ENCODE measurements around the gene GLRX5.

The GLRX5 gene

GRCh38 chr14:95499354-95499750 is 35.5 kb upstream of the GLRX5 start:
- peaks cover 79% of the 10 kb centered on the region for H3K4me1 ChIP-seq (ENCODE audit: low read length)
- no peak overlapping the region for H3K4me2 ChIP-seq (ENCODE audit: low read depth, low read length)

GRCh38 chr14:95500201-95500681 is 34.6 kb upstream of the GLRX5 start:
- H3K27ac ChIP-seq (ENCODE audit: low read length) = no peak overlapping the region
- H3K4me2 ChIP-seq (ENCODE audit: low read depth, low read length) = no peak overlapping the region
- TF ChIP-seq EZH2 (optimal IDR thresholded peaks at IDR 0.05; ENCODE audit: low read depth, low read length) (no peak), EZH2phosphoT487 (IDR thresholded peaks at IDR 0.05; ENCODE audit: low read length) (no peak), CTCF (IDR thresholded peaks at IDR 0.05; ENCODE audit: low read length) (no peak)
- no peak overlapping the region for H3K4me3 ChIP-seq (ENCODE audit: low read length)
- H3F3A ChIP-seq (ENCODE audit: insufficient read depth, low read length) = peaks cover 22% of the 10 kb centered on the region
- peaks cover 87% of the 10 kb centered on the region for H3K79me2 ChIP-seq (ENCODE audit: low read length)
- no peaks in the 10 kb centered on the region for H3K36me3 ChIP-seq (replicated peaks; ENCODE audit: insufficient read depth, low read length)
- H3K9me3 ChIP-seq (replicated peaks; ENCODE audit: insufficient read depth, low read length) = no peaks in the 10 kb centered on the region
- no peak overlapping the region for H3K9ac ChIP-seq (ENCODE audit: low read length)
- no peak for DNase-seq
- H4K20me1 ChIP-seq (ENCODE audit: insufficient read depth, low read length) = no peaks in the 10 kb centered on the region
- H3K4me1 ChIP-seq (ENCODE audit: low read length) = peaks cover 86% of the 10 kb centered on the region
- no peaks in the 10 kb centered on the region for H3K9me2 ChIP-seq (replicated peaks; ENCODE audit: insufficient read depth, low read length)
- H3K27me3 ChIP-seq (replicated peaks; ENCODE audit: insufficient read depth, low read length) = no peaks in the 10 kb centered on the region
- no peak overlapping the region for H2AFZ ChIP-seq (ENCODE audit: low read length)

More at GRCh38 chr14:95499354-95499750, 35.5 kb upstream of the GLRX5 start:
- no peak for DNase-seq
- H3K4me3 ChIP-seq (ENCODE audit: low read length) = no peak overlapping the region
- no peaks in the 10 kb centered on the region for H4K20me1 ChIP-seq (ENCODE audit: insufficient read depth, low read length)
- H2AFZ ChIP-seq (ENCODE audit: low read length) = no peak overlapping the region
- TF ChIP-seq CTCF (IDR thresholded peaks at IDR 0.05; ENCODE audit: low read length) (no peak), EZH2 (optimal IDR thresholded peaks at IDR 0.05; ENCODE audit: low read depth, low read length) (no peak), EZH2phosphoT487 (IDR thresholded peaks at IDR 0.05; ENCODE audit: low read length) (no peak)
- H3K79me2 ChIP-seq (ENCODE audit: low read length) = peaks cover 86% of the 10 kb centered on the region
- peaks cover 13% of the 10 kb centered on the region for H3F3A ChIP-seq (ENCODE audit: insufficient read depth, low read length)
- no peaks in the 10 kb centered on the region for H3K36me3 ChIP-seq (replicated peaks; ENCODE audit: insufficient read depth, low read length)
- H3K9me2 ChIP-seq (replicated peaks; ENCODE audit: insufficient read depth, low read length) = no peaks in the 10 kb centered on the region
- no peak overlapping the region for H3K9ac ChIP-seq (ENCODE audit: low read length)
- no peaks in the 10 kb centered on the region for H3K9me3 ChIP-seq (replicated peaks; ENCODE audit: insufficient read depth, low read length)
- no peak overlapping the region; the same call in 1 of the 2 replicates for H3K27ac ChIP-seq (ENCODE audit: low read length)
- no peaks in the 10 kb centered on the region for H3K27me3 ChIP-seq (replicated peaks; ENCODE audit: insufficient read depth, low read length)

GRCh38 chr14:95500772-95501401 is 34.0 kb upstream of the GLRX5 start:
- Histone ChIP-seq H3K27ac (ENCODE audit: low read length) (no peak overlapping the region), H3K4me2 (ENCODE audit: low read depth, low read length) (no peak overlapping the region)

More at GRCh38 chr14:95500772-95501401, 34.0 kb upstream of the GLRX5 start:
- H3K9me2 ChIP-seq (replicated peaks; ENCODE audit: insufficient read depth, low read length) = no peaks in the 10 kb centered on the region
- no peak overlapping the region for H3K9ac ChIP-seq (ENCODE audit: low read length)
- no peaks in the 10 kb centered on the region for H3K9me3 ChIP-seq (replicated peaks; ENCODE audit: insufficient read depth, low read length)
- H4K20me1 ChIP-seq (ENCODE audit: insufficient read depth, low read length) = no peaks in the 10 kb centered on the region
- DNase-seq = no peak
- H3K4me3 ChIP-seq (ENCODE audit: low read length) = no peak overlapping the region
- peaks cover 85% of the 10 kb centered on the region for H3K4me1 ChIP-seq (ENCODE audit: low read length)
- H2AFZ ChIP-seq (ENCODE audit: low read length) = no peak overlapping the region
- H3K79me2 ChIP-seq (ENCODE audit: low read length) = peaks cover 86% of the 10 kb centered on the region
- H3K36me3 ChIP-seq (replicated peaks; ENCODE audit: insufficient read depth, low read length) = no peaks in the 10 kb centered on the region
- TF ChIP-seq CTCF (IDR thresholded peaks at IDR 0.05; ENCODE audit: low read length) (no peak), EZH2 (optimal IDR thresholded peaks at IDR 0.05; ENCODE audit: low read depth, low read length) (no peak), EZH2phosphoT487 (IDR thresholded peaks at IDR 0.05; ENCODE audit: low read length) (no peak)
- H3K27me3 ChIP-seq (replicated peaks; ENCODE audit: insufficient read depth, low read length) = no peaks in the 10 kb centered on the region
- peaks cover 27% of the 10 kb centered on the region for H3F3A ChIP-seq (ENCODE audit: insufficient read depth, low read length)

All from MM.1S (cell line).